Esophagus squamous epithelium (tissue), 5 donors: ENCODE data around the gene DHRSX. TPM values are rescaled to one million over a fixed set of nuclear protein-coding genes. Genes with fewer than 3 reads are reported as not detected.

Experiments
- DNase-seq: peaks from one replicate; lab custom pipeline; 2025; lab: John Stamatoyannopoulos, UW
- H3K27ac ChIP-seq, 4 donors: fragments of 200-600 bp; sonication (generic); one replicate each; pipeline ENCODE4 v1.5.1; 2016 to 2019; ENCODE audit warnings: mild to moderate bottlenecking in 1 of 4
- H3K27me3 ChIP-seq, 4 donors: fragments of 200-600 bp; sonication (generic); 1 replicate in 3 of 4; 2 replicates in 1 of 4; pipeline versions ENCODE4 v1.5.1 to v1.6.0; 2017 to 2021; ENCODE audit warnings: antibody characterized with exemption in 1 of 4
- H3K36me3 ChIP-seq, 3 donors: fragments of 200-600 bp; sonication (generic); one replicate each; pipeline ENCODE4 v1.5.1; 2016 to 2019
- H3K4me1 ChIP-seq, 3 donors: fragments of 200-600 bp; sonication (generic); one replicate each; pipeline ENCODE4 v1.5.1; 2017 to 2019
- H3K4me3 ChIP-seq, 4 donors: fragments of 200-600 bp; sonication (generic); 1 replicate in 3 of 4; 2 replicates in 1 of 4; pipeline ENCODE4 v1.5.1; 2016 to 2019; ENCODE audit warnings: mild to moderate bottlenecking in 2 of 4, moderate library complexity in 1 of 4
- H3K9me3 ChIP-seq, 3 donors: fragments of 200-600 bp; sonication (generic); one replicate each; pipeline ENCODE4 v1.5.1; 2016 to 2019
- CTCF ChIP-seq, 6 experiments: fragments of 450-650 bp in 4 of 6; fragments of 200-600 bp in 2 of 6; sonication (generic) in 2 of 6; IDR thresholded peaks; one replicate each; pipeline ENCODE4 v1.5.1; 2016 to 2019; ENCODE audit warnings: antibody characterized with exemption in 6 of 6, mild to moderate bottlenecking in 4 of 6, moderate library complexity in 4 of 6
- POLR2A ChIP-seq, 4 donors: fragments of 450-650 bp; IDR thresholded peaks; one replicate each; pipeline ENCODE4 v1.6.1; 2017; ENCODE audit warnings: antibody characterized with exemption in 4 of 4, mild to moderate bottlenecking in 4 of 4, moderate library complexity in 3 of 4
- WGBS, 2 donors: methylation state at CpG; one replicate each; pipeline ENCODE4 v1.1.5; 2018; 5-methylcytosine and 5-hydroxymethylcytosine counted together
- intact Hi-C: fragments of 100-400 bp; cut with DNase I; formaldehyde crosslinking; loops from one replicate; pipeline ENCODE4 v1.15.0; 2022
- total RNA-seq, 4 donors: library from RNA; depleted of rRNA; stranded (reverse); fragments of >200 nt; gene quantifications; one replicate each; pipeline ENCODE4 v1.1.0, GENCODE V29; 2016
- donor health status: DM: yes; HTN: yes; CAD: no.

The DHRSX gene
- total RNA-seq, 4 donors from 2014 or later, result 4.1 to 12.2 (median 8.0) TPM

GRCh38 chrX:2177541-2177940 is 323.2 kb downstream of the DHRSX start:
- Histone ChIP-seq H3K27me3 (no peaks in the 10 kb centered on the region), H3K9me3 (no peaks in the 10 kb centered on the region), H3K36me3 (no peaks in the 10 kb centered on the region), H3K4me3 (no peak overlapping the region), H3K27ac (no peak overlapping the region), H3K4me1 (peaks cover 0 to 5% (median 0%) of the 10 kb centered on the region in 3 donors)
- TF ChIP-seq CTCF (IDR thresholded peaks at IDR 0.05) (no peak), POLR2A (IDR thresholded peaks at IDR 0.05) (no peak)
- WGBS, 2 donors, result 83 to 100% methylated on average over 5 to 12 of the region's 14 CpGs
- intact Hi-C loops, result no loop called here
- no peak for DNase-seq

- intact Hi-C loops, result no loop called here
- no peak for TF ChIP-seq CTCF (IDR thresholded peaks at IDR 0.05)
- TF ChIP-seq POLR2A (IDR thresholded peaks at IDR 0.05), result no peak
- Histone ChIP-seq H3K4me1 (no peaks in the 10 kb centered on the region), H3K27ac (no peak overlapping the region), H3K9me3 (no peaks in the 10 kb centered on the region), H3K27me3 (no peaks in the 10 kb centered on the region), H3K4me3 (no peak overlapping the region), H3K36me3 (no peaks in the 10 kb centered on the region)
- DNase-seq, result no peak
- 80 to 88% methylated on average over 5 of the region's 5 CpGs for WGBS, 2 donors
These were observed 324.0 kb downstream of the DHRSX start for GRCh38 chrX:2176733-2177132.

- TF ChIP-seq POLR2A (IDR thresholded peaks at IDR 0.05), result no peak
- no peak for TF ChIP-seq CTCF (IDR thresholded peaks at IDR 0.05)
- Histone ChIP-seq H3K27me3 (no peaks in the 10 kb centered on the region), H3K36me3 (no peaks in the 10 kb centered on the region), H3K4me1 (no peaks in the 10 kb centered on the region), H3K9me3 (no peaks in the 10 kb centered on the region), H3K27ac (no peak overlapping the region), H3K4me3 (no peak overlapping the region)
- intact Hi-C loops, result no loop called here
- DNase-seq, result no peak
- WGBS, 2 donors, result 91 to 93% methylated on average over 9 of the region's 9 CpGs
These were observed 324.5 kb downstream of the DHRSX start for GRCh38 chrX:2176274-2176673.

- no peaks in the 10 kb centered on the region for H3K27me3 ChIP-seq
- intact Hi-C loops, result no loop called here
- no peaks in the 10 kb centered on the region for H3K4me1 ChIP-seq
- no peaks in the 10 kb centered on the region for H3K36me3 ChIP-seq
- no peaks in the 10 kb centered on the region for H3K9me3 ChIP-seq
- WGBS, 2 donors, result 44 to 64% methylated on average over 6 of the region's 6 CpGs
- TF ChIP-seq CTCF (IDR thresholded peaks at IDR 0.05) (no peak), POLR2A (IDR thresholded peaks at IDR 0.05) (no peak)
- H3K4me3 ChIP-seq, result no peak overlapping the region
- DNase-seq, result no peak
- no peak overlapping the region for H3K27ac ChIP-seq
These were observed 328.4 kb downstream of the DHRSX start for GRCh38 chrX:2172359-2172758.

Other genes starting within 250 kb of the DHRSX start
- 10 to 100 TPM; 17.5 to 31.0 (median 25.5) TPM for gene ZBED1, start within 50 bp of the DHRSX start, total RNA-seq
- 100 to 1,000 TPM in 3 of 4 donors, 10 to 100 TPM in 1; 79.9 to 251 (median 162) TPM for gene CD99, start 190.3 kb upstream of the DHRSX start, total RNA-seq